ENCODE data around the gene PRKD2.
"Not testable (repeated sequence)": the region's sequence is repeated elsewhere in the genome, so short reads cannot be mapped to it uniquely, and the experiment has no call there.

PRKD2 gene

GRCh38 chr19:46631481-46631880, 85.4 kb downstream of the PRKD2 start:
- peak overlapping the region; percentile 28; the same call in 1 of the 2 replicates for H3K4me3 ChIP-seq (ENCODE audit: low read depth, low read length)
- no peak for TF ChIP-seq CTCF (IDR thresholded peaks at IDR 0.05; ENCODE audit: low read depth, low read length)
- peak; percentile 58 for DNase-seq
- H3K9me3 ChIP-seq (ENCODE audit: severe bottlenecking), result no peaks in the 10 kb centered on the region
- no peaks in the 10 kb centered on the region for H3K27me3 ChIP-seq (ENCODE audit: insufficient read depth, low read depth, severe bottlenecking)
- H3K27ac ChIP-seq, result peak overlapping the region; percentile 95
- peaks cover 13% of the 10 kb centered on the region for H3K36me3 ChIP-seq

- Histone ChIP-seq H3K36me3 (peaks cover 13% of the 10 kb centered on the region), H3K9me3 (ENCODE audit: severe bottlenecking) (no peaks in the 10 kb centered on the region), H3K4me3 (ENCODE audit: low read depth, low read length) (peak overlapping the region; percentile 28), H3K27ac (peak overlapping the region; percentile 95), H3K27me3 (ENCODE audit: insufficient read depth, low read depth, severe bottlenecking) (no peaks in the 10 kb centered on the region)
- no peak for TF ChIP-seq CTCF (IDR thresholded peaks at IDR 0.05; ENCODE audit: low read depth, low read length)
- peak; percentile 91 for DNase-seq
These were observed 86.2 kb downstream of the PRKD2 start for GRCh38 chr19:46630586-46631205.

GRCh38 chr19:46629546-46630025, 87.3 kb downstream of the PRKD2 start:
- H3K27ac ChIP-seq, result peak overlapping the region; percentile 95

GRCh38 chr19:46628970-46629369, 87.9 kb downstream of the PRKD2 start:
- not testable (repeated sequence) for H3K4me3 ChIP-seq (ENCODE audit: low read depth, low read length); H3K27me3 ChIP-seq (ENCODE audit: insufficient read depth, low read depth, severe bottlenecking); H3K9me3 ChIP-seq (ENCODE audit: severe bottlenecking); DNase-seq
- H3K27ac ChIP-seq, result peak overlapping the region; percentile 95
- H3K36me3 ChIP-seq, result peaks cover 13% of the 10 kb centered on the region

More at GRCh38 chr19:46629546-46630025, 87.3 kb downstream of the PRKD2 start:
- peak; percentile 51 for DNase-seq
- Histone ChIP-seq H3K36me3 (peaks cover 13% of the 10 kb centered on the region), H3K4me3 (ENCODE audit: low read depth, low read length) (no peak overlapping the region), H3K9me3 (ENCODE audit: severe bottlenecking) (no peaks in the 10 kb centered on the region), H3K27me3 (ENCODE audit: insufficient read depth, low read depth, severe bottlenecking) (no peaks in the 10 kb centered on the region)
- TF ChIP-seq CTCF (IDR thresholded peaks at IDR 0.05; ENCODE audit: low read depth, low read length), result no peak

GRCh38 chr19:46626446-46626845, 90.5 kb downstream of the PRKD2 start:
- Histone ChIP-seq H3K4me3 (ENCODE audit: low read depth, low read length) (no peak overlapping the region), H3K36me3 (no peaks in the 10 kb centered on the region), H3K9me3 (ENCODE audit: severe bottlenecking) (no peaks in the 10 kb centered on the region), H3K27ac (no peak overlapping the region), H3K27me3 (ENCODE audit: insufficient read depth, low read depth, severe bottlenecking) (no peaks in the 10 kb centered on the region)
- TF ChIP-seq CTCF (IDR thresholded peaks at IDR 0.05; ENCODE audit: low read depth, low read length), result no peak
- no peak for DNase-seq

- Histone ChIP-seq H3K9me3 (ENCODE audit: severe bottlenecking) (no peaks in the 10 kb centered on the region), H3K27ac (no peak overlapping the region; the same call in 1 of the 2 replicates), H3K36me3 (no peaks in the 10 kb centered on the region), H3K4me3 (ENCODE audit: low read depth, low read length) (no peak overlapping the region), H3K27me3 (ENCODE audit: insufficient read depth, low read depth, severe bottlenecking) (no peaks in the 10 kb centered on the region)
- TF ChIP-seq CTCF (IDR thresholded peaks at IDR 0.05; ENCODE audit: low read depth, low read length), result no peak
- no peak for DNase-seq
These were observed 91.2 kb downstream of the PRKD2 start for GRCh38 chr19:46625731-46626130.

Measured in WERI-Rb-1 (cell line).